HEK293 (cell line): Measurements from ENCODE around the gene SFTPA1.

ENCODE experiments used
- CTCF ChIA-PET: fragments of 350-600 bp; formaldehyde crosslinking; extraction: SDS; loops from one replicate; lab custom pipeline; 2021; ENCODE audit warnings: antibody characterized with exemption; lab: Yijun Ruan, JAX
- POLR2A ChIA-PET: fragments of 300-600 bp; formaldehyde crosslinking; extraction: SDS; loops from one replicate; lab custom pipeline; 2020; ENCODE audit warnings: antibody characterized with exemption, inconsistent platforms; lab: Yijun Ruan, JAX
- H3K27ac ChIP-seq: fragments of 200-500 bp; sonication (Bioruptor generic); 2 replicates; pipeline ENCODE4 v1.5.1; 2014; ENCODE audit warnings: low read depth, low read length, control low read depth, inconsistent platforms; ENCODE audit errors: extremely low read depth
- H3K36me3 ChIP-seq, 2 experiments: fragments of 200-500 bp in 1 of 2; sonication (Bioruptor generic) in 1 of 2; 1 replicate in 1 of 2; 2 replicates in 1 of 2; pipeline ENCODE4 v1.5.1; 2014 to 2017; ENCODE audit warnings: inconsistent platforms in 2 of 2, low read length in 2 of 2; ENCODE audit not compliant: control insufficient read depth in 2 of 2, insufficient read depth in 1 of 2
- H3K4me1 ChIP-seq: fragments of 200-500 bp; sonication (Bioruptor generic); 2 replicates; pipeline ENCODE4 v1.5.1; 2014; ENCODE audit warnings: mild to moderate bottlenecking, low read length, inconsistent platforms; ENCODE audit not compliant: control insufficient read depth, insufficient read depth
- H3K4me3 ChIP-seq: 2 replicates; pipeline ENCODE4 v1.5.1; 2011; ENCODE audit warnings: low read depth, mild to moderate bottlenecking, control low read depth, low read length, moderate library complexity
- H3K9me3 ChIP-seq: fragments of 200-500 bp; sonication (Bioruptor generic); 2 replicates; pipeline ENCODE4 v1.5.1; 2014; ENCODE audit warnings: low read depth, low read length, inconsistent platforms; ENCODE audit not compliant: control insufficient read depth, insufficient read depth
- FEZF1 ChIP-seq: fragments of 450-650 bp; formaldehyde crosslinking; IDR thresholded peaks from 2 replicates; pipeline ENCODE4 v1.5.1; 2016; ENCODE audit warnings: missing biosample characterization, missing genetic modification characterization
- GFI1B ChIP-seq: fragments of 450-650 bp; formaldehyde crosslinking; IDR thresholded peaks from 2 replicates; pipeline ENCODE4 v1.5.1; 2016; ENCODE audit warnings: missing biosample characterization, missing genetic modification characterization
- IKZF3 ChIP-seq: fragments of 450-650 bp; IDR thresholded peaks from 2 replicates; pipeline ENCODE4 v1.5.0; 2018; ENCODE audit warnings: missing biosample characterization, mild to moderate bottlenecking, missing genetic modification characterization, moderate library complexity
- OSR2 ChIP-seq: fragments of 450-650 bp; formaldehyde crosslinking; IDR thresholded peaks from 2 replicates; pipeline ENCODE4 v1.5.1; 2016; ENCODE audit warnings: missing biosample characterization, missing genetic modification characterization
- ZNF10 ChIP-seq: fragments of 450-650 bp; formaldehyde crosslinking; IDR thresholded peaks from 2 replicates; pipeline ENCODE4 v1.5.1; 2017; ENCODE audit warnings: missing biosample characterization, missing genetic modification characterization
- ZNF248 ChIP-seq: fragments of 450-650 bp; formaldehyde crosslinking; IDR thresholded peaks from 2 replicates; pipeline ENCODE4 v1.5.1; 2017; ENCODE audit warnings: missing biosample characterization, missing genetic modification characterization
- ZNF341 ChIP-seq: fragments of 450-650 bp; formaldehyde crosslinking; IDR thresholded peaks from 2 replicates; pipeline ENCODE4; 2016; ENCODE audit warnings: low read depth, missing biosample characterization, missing genetic modification characterization
- ZNF404 ChIP-seq: fragments of 450-650 bp; formaldehyde crosslinking; IDR thresholded peaks from 2 replicates; pipeline ENCODE4 v1.5.1; 2017; ENCODE audit warnings: missing biosample characterization, missing genetic modification characterization
- ZNF473 ChIP-seq: fragments of 450-650 bp; formaldehyde crosslinking; IDR thresholded peaks from 2 replicates; pipeline ENCODE4 v1.5.1; 2017; ENCODE audit warnings: missing biosample characterization, missing genetic modification characterization
- ZNF510 ChIP-seq: fragments of 450-650 bp; formaldehyde crosslinking; IDR thresholded peaks from 2 replicates; pipeline ENCODE4 v1.5.1; 2018; ENCODE audit warnings: mild to moderate bottlenecking, missing genetic modification characterization, missing biosample characterization; ENCODE audit not compliant: insufficient replicate concordance
- ZNF521 ChIP-seq: fragments of 450-650 bp; formaldehyde crosslinking; IDR thresholded peaks from 2 replicates; pipeline ENCODE4 v1.5.1; 2017; ENCODE audit warnings: missing biosample characterization, mild to moderate bottlenecking, missing genetic modification characterization
- ZNF623 ChIP-seq: fragments of 450-650 bp; formaldehyde crosslinking; IDR thresholded peaks from 2 replicates; pipeline ENCODE4 v1.5.1; 2016; ENCODE audit warnings: missing biosample characterization, missing genetic modification characterization
- ZNF837 ChIP-seq: fragments of 450-650 bp; formaldehyde crosslinking; IDR thresholded peaks from 2 replicates; pipeline ENCODE4 v1.5.1; 2016; ENCODE audit warnings: missing biosample characterization, missing genetic modification characterization
- TF ChIP-seq, protein P1 (sequence below): fragments of 450-650 bp; formaldehyde crosslinking; IDR thresholded peaks from 2 replicates; pipeline ENCODE4 v1.5.1; 2016; ENCODE audit warnings: missing biosample characterization, missing genetic modification characterization
- TF ChIP-seq, protein P2 (sequence below): fragments of 450-650 bp; formaldehyde crosslinking; IDR thresholded peaks from 2 replicates; pipeline ENCODE4 v1.5.1; 2016; ENCODE audit warnings: missing biosample characterization, missing genetic modification characterization
- TF ChIP-seq, protein P3 (sequence below): fragments of 450-650 bp; formaldehyde crosslinking; IDR thresholded peaks from 2 replicates; pipeline ENCODE4 v1.5.1; 2016; ENCODE audit warnings: missing biosample characterization, missing genetic modification characterization, borderline replicate concordance
- TF ChIP-seq, protein P4 (sequence below): fragments of 450-650 bp; formaldehyde crosslinking; IDR thresholded peaks from 2 replicates; pipeline ENCODE4 v1.5.1; 2017; ENCODE audit warnings: missing biosample characterization, missing genetic modification characterization
- TF ChIP-seq, protein P5 (sequence below): fragments of 450-650 bp; formaldehyde crosslinking; IDR thresholded peaks from 2 replicates; pipeline ENCODE4 v1.5.1; 2017; ENCODE audit warnings: missing biosample characterization, missing genetic modification characterization
- TF ChIP-seq, protein P6 (sequence below): fragments of 450-650 bp; formaldehyde crosslinking; IDR thresholded peaks from 2 replicates; pipeline ENCODE4 v1.5.1; 2016; ENCODE audit warnings: missing biosample characterization, missing genetic modification characterization
- TF ChIP-seq, protein P7 (sequence below): fragments of 450-650 bp; formaldehyde crosslinking; IDR thresholded peaks from 2 replicates; pipeline ENCODE4 v1.5.1; 2016; ENCODE audit warnings: missing biosample characterization, missing genetic modification characterization
- TF ChIP-seq, protein P8 (sequence below): fragments of 450-650 bp; formaldehyde crosslinking; IDR thresholded peaks from 2 replicates; pipeline ENCODE4 v1.5.1; 2016; ENCODE audit warnings: missing biosample characterization, missing genetic modification characterization

Gene SFTPA1

DNA sequence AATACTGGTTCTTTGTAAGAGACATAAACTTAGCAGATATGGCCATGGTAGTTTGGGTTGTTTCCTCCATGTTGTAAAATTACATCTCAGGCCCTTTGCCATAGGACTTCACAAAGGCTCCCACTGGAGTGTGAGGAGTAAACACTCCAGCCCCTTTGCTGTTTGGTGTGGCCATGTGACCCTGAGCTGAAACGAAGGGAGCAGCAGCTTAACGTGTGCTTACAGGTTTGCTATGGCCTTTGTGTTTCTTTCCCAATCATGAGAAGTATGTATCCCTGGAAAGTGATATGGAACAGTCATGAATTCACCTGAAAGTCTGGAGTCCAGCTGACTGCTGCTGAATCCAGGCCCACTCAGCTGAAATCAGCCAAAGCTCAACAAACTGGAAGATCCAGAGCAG lies 23.8 kb upstream of the SFTPA1 start:
- ChIA-PET POLR2A (no interaction called here), CTCF (no interaction called here)
- Histone ChIP-seq H3K36me3 (no peaks in the 10 kb centered on the region), H3K9me3 (no peaks in the 10 kb centered on the region), H3K4me1 (no peaks in the 10 kb centered on the region), H3K27ac (no peak overlapping the region), H3K4me3 (no peak overlapping the region)
- TF ChIP-seq ZNF510 (tag by site-specific recombination) = no peak
- no peak for TF ChIP-seq ZNF521 (tag by site-specific recombination)
- TF ChIP-seq IKZF3 (tag by site-specific recombination) = no peak
- TF ChIP-seq OSR2 (tag by site-specific recombination) = no peak
- TF ChIP-seq, protein P1, sequence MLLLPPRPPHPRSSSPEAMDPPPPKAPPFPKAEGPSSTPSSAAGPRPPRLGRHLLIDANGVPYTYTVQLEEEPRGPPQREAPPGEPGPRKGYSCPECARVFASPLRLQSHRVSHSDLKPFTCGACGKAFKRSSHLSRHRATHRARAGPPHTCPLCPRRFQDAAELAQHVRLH (tag by site-specific recombination) = no peak
- TF ChIP-seq, protein P2, sequence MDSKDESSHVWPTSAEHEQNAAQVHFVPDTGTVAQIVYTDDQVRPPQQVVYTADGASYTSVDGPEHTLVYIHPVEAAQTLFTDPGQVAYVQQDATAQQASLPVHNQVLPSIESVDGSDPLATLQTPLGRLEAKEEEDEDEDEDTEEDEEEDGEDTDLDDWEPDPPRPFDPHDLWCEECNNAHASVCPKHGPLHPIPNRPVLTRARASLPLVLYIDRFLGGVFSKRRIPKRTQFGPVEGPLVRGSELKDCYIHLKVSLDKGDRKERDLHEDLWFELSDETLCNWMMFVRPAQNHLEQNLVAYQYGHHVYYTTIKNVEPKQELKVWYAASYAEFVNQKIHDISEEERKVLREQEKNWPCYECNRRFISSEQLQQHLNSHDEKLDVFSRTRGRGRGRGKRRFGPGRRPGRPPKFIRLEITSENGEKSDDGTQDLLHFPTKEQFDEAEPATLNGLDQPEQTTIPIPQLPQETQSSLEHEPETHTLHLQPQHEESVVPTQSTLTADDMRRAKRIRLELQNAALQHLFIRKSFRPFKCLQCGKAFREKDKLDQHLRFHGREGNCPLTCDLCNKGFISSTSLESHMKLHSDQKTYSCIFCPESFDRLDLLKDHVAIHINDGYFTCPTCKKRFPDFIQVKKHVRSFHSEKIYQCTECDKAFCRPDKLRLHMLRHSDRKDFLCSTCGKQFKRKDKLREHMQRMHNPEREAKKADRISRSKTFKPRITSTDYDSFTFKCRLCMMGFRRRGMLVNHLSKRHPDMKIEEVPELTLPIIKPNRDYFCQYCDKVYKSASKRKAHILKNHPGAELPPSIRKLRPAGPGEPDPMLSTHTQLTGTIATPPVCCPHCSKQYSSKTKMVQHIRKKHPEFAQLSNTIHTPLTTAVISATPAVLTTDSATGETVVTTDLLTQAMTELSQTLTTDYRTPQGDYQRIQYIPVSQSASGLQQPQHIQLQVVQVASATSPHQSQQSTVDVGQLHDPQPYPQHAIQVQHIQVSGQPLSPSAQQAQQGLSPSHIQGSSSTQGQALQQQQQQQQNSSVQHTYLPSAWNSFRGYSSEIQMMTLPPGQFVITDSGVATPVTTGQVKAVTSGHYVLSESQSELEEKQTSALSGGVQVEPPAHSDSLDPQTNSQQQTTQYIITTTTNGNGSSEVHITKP = no peak
- TF ChIP-seq ZNF837 (tag by site-specific recombination) = no peak
- TF ChIP-seq GFI1B (tag by site-specific recombination) = no peak
- TF ChIP-seq, protein P3, sequence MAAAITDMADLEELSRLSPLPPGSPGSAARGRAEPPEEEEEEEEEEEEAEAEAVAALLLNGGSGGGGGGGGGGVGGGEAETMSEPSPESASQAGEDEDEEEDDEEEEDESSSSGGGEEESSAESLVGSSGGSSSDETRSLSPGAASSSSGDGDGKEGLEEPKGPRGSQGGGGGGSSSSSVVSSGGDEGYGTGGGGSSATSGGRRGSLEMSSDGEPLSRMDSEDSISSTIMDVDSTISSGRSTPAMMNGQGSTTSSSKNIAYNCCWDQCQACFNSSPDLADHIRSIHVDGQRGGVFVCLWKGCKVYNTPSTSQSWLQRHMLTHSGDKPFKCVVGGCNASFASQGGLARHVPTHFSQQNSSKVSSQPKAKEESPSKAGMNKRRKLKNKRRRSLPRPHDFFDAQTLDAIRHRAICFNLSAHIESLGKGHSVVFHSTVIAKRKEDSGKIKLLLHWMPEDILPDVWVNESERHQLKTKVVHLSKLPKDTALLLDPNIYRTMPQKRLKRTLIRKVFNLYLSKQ (tag by site-specific recombination) = no peak
- TF ChIP-seq, protein P4, sequence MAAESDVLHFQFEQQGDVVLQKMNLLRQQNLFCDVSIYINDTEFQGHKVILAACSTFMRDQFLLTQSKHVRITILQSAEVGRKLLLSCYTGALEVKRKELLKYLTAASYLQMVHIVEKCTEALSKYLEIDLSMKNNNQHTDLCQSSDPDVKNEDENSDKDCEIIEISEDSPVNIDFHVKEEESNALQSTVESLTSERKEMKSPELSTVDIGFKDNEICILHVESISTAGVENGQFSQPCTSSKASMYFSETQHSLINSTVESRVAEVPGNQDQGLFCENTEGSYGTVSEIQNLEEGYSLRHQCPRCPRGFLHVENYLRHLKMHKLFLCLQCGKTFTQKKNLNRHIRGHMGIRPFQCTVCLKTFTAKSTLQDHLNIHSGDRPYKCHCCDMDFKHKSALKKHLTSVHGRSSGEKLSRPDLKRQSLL (tag by site-specific recombination) = no peak
- TF ChIP-seq ZNF623 = no peak
- no peak for TF ChIP-seq ZNF248 (tag by site-specific recombination)
- TF ChIP-seq ZNF341 (tag by site-specific recombination) = no peak
- no peak for TF ChIP-seq ZNF404 (tag by site-specific recombination)
- no peak for TF ChIP-seq FEZF1 (tag by site-specific recombination)
- no peak for TF ChIP-seq ZNF473 (tag by site-specific recombination)

DNA sequence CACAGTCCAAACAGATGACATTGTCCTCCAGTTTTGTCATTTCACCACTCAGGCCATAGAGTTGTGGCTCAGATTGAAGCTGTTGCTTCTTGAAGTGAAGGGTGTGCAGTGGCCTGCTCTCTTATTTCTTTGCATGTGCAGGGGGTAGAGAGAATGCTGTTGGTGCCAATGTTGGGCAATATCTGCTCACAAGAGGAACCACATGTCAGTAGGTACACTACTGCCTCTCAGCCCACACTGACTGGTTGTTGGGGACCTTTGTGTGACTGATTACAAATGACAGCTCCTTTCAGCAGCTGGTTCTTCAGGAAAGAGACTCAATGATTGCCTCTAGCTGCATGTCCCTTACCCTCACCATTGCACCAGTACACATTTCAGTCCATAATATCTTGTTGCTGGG lies 21.9 kb upstream of the SFTPA1 start:
- H3K27ac ChIP-seq = no peak overlapping the region
- ChIA-PET POLR2A (no interaction called here), CTCF (interaction anchor here (0.6 kb wide), 1 partner anchor 188 kb away, joined by 5 read pairs; no protein-coding TSS in a partner anchor)
- no peaks in the 10 kb centered on the region for H3K9me3 ChIP-seq
- H3K4me1 ChIP-seq = no peaks in the 10 kb centered on the region
- H3K4me3 ChIP-seq = no peak overlapping the region
- H3K36me3 ChIP-seq = no peaks in the 10 kb centered on the region
- TF ChIP-seq, protein P5, sequence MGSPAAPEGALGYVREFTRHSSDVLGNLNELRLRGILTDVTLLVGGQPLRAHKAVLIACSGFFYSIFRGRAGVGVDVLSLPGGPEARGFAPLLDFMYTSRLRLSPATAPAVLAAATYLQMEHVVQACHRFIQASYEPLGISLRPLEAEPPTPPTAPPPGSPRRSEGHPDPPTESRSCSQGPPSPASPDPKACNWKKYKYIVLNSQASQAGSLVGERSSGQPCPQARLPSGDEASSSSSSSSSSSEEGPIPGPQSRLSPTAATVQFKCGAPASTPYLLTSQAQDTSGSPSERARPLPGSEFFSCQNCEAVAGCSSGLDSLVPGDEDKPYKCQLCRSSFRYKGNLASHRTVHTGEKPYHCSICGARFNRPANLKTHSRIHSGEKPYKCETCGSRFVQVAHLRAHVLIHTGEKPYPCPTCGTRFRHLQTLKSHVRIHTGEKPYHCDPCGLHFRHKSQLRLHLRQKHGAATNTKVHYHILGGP (tag by site-specific recombination) = no peak
- TF ChIP-seq ZNF10 (tag by site-specific recombination) = no peak
- TF ChIP-seq, protein P6, sequence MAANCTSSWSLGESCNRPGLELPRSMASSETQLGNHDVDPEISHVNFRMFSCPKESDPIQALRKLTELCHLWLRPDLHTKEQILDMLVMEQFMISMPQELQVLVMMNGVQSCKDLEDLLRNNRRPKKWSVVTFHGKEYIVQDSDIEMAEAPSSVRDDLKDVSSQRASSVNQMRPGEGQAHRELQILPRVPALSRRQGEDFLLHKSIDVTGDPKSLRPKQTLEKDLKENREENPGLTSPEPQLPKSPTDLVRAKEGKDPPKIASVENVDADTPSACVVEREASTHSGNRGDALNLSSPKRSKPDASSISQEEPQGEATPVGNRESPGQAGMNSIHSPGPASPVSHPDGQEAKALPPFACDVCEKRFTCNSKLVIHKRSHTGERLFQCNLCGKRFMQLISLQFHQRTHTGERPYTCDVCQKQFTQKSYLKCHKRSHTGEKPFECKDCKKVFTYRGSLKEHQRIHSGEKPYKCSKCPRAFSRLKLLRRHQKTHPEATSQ (tag by site-specific recombination) = no peak
- TF ChIP-seq, protein P7, sequence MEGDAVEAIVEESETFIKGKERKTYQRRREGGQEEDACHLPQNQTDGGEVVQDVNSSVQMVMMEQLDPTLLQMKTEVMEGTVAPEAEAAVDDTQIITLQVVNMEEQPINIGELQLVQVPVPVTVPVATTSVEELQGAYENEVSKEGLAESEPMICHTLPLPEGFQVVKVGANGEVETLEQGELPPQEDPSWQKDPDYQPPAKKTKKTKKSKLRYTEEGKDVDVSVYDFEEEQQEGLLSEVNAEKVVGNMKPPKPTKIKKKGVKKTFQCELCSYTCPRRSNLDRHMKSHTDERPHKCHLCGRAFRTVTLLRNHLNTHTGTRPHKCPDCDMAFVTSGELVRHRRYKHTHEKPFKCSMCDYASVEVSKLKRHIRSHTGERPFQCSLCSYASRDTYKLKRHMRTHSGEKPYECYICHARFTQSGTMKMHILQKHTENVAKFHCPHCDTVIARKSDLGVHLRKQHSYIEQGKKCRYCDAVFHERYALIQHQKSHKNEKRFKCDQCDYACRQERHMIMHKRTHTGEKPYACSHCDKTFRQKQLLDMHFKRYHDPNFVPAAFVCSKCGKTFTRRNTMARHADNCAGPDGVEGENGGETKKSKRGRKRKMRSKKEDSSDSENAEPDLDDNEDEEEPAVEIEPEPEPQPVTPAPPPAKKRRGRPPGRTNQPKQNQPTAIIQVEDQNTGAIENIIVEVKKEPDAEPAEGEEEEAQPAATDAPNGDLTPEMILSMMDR = no peak
- TF ChIP-seq, protein P8, sequence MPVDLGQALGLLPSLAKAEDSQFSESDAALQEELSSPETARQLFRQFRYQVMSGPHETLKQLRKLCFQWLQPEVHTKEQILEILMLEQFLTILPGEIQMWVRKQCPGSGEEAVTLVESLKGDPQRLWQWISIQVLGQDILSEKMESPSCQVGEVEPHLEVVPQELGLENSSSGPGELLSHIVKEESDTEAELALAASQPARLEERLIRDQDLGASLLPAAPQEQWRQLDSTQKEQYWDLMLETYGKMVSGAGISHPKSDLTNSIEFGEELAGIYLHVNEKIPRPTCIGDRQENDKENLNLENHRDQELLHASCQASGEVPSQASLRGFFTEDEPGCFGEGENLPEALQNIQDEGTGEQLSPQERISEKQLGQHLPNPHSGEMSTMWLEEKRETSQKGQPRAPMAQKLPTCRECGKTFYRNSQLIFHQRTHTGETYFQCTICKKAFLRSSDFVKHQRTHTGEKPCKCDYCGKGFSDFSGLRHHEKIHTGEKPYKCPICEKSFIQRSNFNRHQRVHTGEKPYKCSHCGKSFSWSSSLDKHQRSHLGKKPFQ (tag by site-specific recombination) = no peak
